Gastrocnemius medialis (tissue), 4 donors: ENCODE data around the gene C16orf95.

Experiments used
- POLR2A ChIP-seq, 2 donors: fragments of 450-650 bp; IDR thresholded peaks; one replicate each; pipeline ENCODE4 v1.6.1; 2017; ENCODE audit warnings: antibody characterized with exemption in 2 of 2, mild to moderate bottlenecking in 2 of 2, moderate library complexity in 2 of 2
- TF ChIP-seq, protein P1 (sequence below), 5 experiments: fragments of 450-650 bp in 3 of 5; fragments of 200-600 bp in 2 of 5; sonication (generic) in 2 of 5; IDR thresholded peaks in 4 of 5; conservative IDR thresholded peaks in 1 of 5; 1 replicate in 4 of 5; 2 replicates in 1 of 5; pipeline ENCODE4 v1.5.1; 2016 to 2019; ENCODE audit warnings: antibody characterized with exemption in 5 of 5, mild to moderate bottlenecking in 3 of 5, moderate library complexity in 3 of 5

DNA sequence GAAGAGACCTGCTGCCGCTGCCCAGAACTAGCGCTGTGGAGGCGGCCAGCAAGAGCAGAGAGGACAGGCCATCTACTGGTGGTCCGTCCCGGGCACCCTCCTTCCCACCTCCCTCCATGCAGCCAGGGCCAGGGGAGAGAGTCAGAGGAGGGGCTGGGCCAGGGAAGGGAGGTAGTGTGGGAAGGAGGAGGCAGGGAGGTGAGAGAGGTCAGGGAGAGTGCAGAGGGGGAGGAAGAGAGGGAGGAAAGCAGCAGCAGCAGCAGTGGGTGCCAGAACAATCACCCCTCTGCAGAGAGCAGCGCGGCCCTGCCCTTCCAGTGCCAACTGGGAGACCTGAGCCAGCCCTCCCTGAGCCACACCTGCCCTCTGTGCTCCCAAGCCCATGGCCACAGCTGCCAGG, 6.6 kb downstream of the C16orf95 start:
- TF ChIP-seq, protein P1, sequence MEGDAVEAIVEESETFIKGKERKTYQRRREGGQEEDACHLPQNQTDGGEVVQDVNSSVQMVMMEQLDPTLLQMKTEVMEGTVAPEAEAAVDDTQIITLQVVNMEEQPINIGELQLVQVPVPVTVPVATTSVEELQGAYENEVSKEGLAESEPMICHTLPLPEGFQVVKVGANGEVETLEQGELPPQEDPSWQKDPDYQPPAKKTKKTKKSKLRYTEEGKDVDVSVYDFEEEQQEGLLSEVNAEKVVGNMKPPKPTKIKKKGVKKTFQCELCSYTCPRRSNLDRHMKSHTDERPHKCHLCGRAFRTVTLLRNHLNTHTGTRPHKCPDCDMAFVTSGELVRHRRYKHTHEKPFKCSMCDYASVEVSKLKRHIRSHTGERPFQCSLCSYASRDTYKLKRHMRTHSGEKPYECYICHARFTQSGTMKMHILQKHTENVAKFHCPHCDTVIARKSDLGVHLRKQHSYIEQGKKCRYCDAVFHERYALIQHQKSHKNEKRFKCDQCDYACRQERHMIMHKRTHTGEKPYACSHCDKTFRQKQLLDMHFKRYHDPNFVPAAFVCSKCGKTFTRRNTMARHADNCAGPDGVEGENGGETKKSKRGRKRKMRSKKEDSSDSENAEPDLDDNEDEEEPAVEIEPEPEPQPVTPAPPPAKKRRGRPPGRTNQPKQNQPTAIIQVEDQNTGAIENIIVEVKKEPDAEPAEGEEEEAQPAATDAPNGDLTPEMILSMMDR (IDR thresholded peaks at IDR 0.05 in 4 of 5, conservative IDR thresholded peaks at IDR 0.05 in 1 of 5) = no peak
- no peak for TF ChIP-seq POLR2A (IDR thresholded peaks at IDR 0.05)
